Measurements from ENCODE around the gene CR2. TPM values are rescaled to one million over a fixed set of nuclear protein-coding genes. Genes with fewer than 3 reads are reported as not detected.

The CR2 gene
- polyA plus RNA-seq, 1 donor from 2014 or later, result not detected

DNA sequence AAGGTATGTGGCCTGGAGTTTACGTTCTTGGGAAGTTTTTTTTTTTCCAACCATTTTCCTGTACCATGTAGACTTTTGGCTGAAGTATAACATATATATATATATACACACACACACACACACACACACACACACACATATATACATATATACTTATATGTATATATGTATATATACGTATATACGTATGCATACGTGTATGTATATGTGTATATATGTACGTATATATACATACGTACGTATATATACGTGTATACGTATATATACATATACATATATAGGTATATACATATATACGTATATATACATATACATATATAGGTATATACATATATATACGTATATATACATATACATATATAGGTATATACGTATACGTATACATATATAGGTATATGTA is 60.8 kb downstream of the CR2 start:
- Histone ChIP-seq H3F3A (ENCODE audit: insufficient read depth, low read length, poor library complexity, severe bottlenecking) (no peaks in the 10 kb centered on the region), H3K9me3 (ENCODE audit: low read length) (no peaks in the 10 kb centered on the region), H3K36me3 (ENCODE audit: insufficient read depth, low read length) (no peaks in the 10 kb centered on the region), H3K79me2 (replicated peaks; ENCODE audit: insufficient read depth, low read length) (no peaks in the 10 kb centered on the region), H3K27ac (ENCODE audit: low read length) (no peak overlapping the region), H3K9ac (ENCODE audit: low read length) (no peak overlapping the region), H3K4me3 (ENCODE audit: low read length) (no peak overlapping the region), H2AFZ (ENCODE audit: low read depth, low read length) (no peak overlapping the region), H3K27me3 (ENCODE audit: insufficient read depth, low read depth, low read length) (no peaks in the 10 kb centered on the region), H3K9me2 (ENCODE audit: insufficient read depth, low read length) (no peaks in the 10 kb centered on the region), H3K4me2 (ENCODE audit: low read length) (no peak overlapping the region), H4K20me1 (ENCODE audit: insufficient read depth) (no peaks in the 10 kb centered on the region)
- TF ChIP-seq, protein P1, sequence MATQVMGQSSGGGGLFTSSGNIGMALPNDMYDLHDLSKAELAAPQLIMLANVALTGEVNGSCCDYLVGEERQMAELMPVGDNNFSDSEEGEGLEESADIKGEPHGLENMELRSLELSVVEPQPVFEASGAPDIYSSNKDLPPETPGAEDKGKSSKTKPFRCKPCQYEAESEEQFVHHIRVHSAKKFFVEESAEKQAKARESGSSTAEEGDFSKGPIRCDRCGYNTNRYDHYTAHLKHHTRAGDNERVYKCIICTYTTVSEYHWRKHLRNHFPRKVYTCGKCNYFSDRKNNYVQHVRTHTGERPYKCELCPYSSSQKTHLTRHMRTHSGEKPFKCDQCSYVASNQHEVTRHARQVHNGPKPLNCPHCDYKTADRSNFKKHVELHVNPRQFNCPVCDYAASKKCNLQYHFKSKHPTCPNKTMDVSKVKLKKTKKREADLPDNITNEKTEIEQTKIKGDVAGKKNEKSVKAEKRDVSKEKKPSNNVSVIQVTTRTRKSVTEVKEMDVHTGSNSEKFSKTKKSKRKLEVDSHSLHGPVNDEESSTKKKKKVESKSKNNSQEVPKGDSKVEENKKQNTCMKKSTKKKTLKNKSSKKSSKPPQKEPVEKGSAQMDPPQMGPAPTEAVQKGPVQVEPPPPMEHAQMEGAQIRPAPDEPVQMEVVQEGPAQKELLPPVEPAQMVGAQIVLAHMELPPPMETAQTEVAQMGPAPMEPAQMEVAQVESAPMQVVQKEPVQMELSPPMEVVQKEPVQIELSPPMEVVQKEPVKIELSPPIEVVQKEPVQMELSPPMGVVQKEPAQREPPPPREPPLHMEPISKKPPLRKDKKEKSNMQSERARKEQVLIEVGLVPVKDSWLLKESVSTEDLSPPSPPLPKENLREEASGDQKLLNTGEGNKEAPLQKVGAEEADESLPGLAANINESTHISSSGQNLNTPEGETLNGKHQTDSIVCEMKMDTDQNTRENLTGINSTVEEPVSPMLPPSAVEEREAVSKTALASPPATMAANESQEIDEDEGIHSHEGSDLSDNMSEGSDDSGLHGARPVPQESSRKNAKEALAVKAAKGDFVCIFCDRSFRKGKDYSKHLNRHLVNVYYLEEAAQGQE (IDR thresholded peaks at IDR 0.05; ENCODE audit: borderline replicate concordance), result no peak
- no peak for TF ChIP-seq MXI1 (conservative IDR thresholded peaks at IDR 0.05; ENCODE audit: poor library complexity, severe bottlenecking)
- TF ChIP-seq SMC3 (conservative IDR thresholded peaks at IDR 0.05; ENCODE audit: poor library complexity), result no peak
- no peak for TF ChIP-seq RAD21 (conservative IDR thresholded peaks at IDR 0.05)
- no peak for TF ChIP-seq POLR2AphosphoS5 (IDR thresholded peaks at IDR 0.05)
- TF ChIP-seq CTCF (IDR thresholded peaks at IDR 0.05; ENCODE audit: poor library complexity, severe bottlenecking), result no peak
- TF ChIP-seq EZH2 (IDR thresholded peaks at IDR 0.05; ENCODE audit: borderline replicate concordance, insufficient read depth, low read length, poor library complexity, severe bottlenecking), result no peak
- no peak for TF ChIP-seq EP300 (conservative IDR thresholded peaks at IDR 0.05; ENCODE audit: poor library complexity, severe bottlenecking)
- no peak for TF ChIP-seq TAF1 (IDR thresholded peaks at IDR 0.05; ENCODE audit: low read depth)

DNA sequence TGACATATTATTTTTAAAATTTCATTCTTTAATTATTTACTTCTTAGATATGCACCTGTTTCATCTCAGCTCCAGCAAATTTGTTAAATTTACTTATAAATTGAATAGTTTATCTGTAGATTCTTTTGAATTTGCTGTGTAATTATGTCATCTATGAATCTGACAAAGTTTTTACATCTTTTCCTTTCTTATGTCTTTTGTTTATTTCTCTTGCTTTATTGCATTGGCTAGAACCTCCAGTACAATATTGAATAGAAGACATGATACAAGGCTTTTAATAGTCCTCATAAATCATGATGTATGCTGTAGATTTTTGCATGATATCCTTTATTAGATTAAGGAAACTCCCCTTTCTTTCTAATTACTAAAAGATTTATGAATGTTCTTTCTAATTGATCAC is 62.6 kb downstream of the CR2 start:
- Histone ChIP-seq H3K4me2 (ENCODE audit: low read length) (no peak overlapping the region), H3K27me3 (ENCODE audit: insufficient read depth, low read depth, low read length) (no peaks in the 10 kb centered on the region), H2AFZ (ENCODE audit: low read depth, low read length) (no peak overlapping the region), H4K20me1 (ENCODE audit: insufficient read depth) (no peaks in the 10 kb centered on the region), H3K9ac (ENCODE audit: low read length) (no peak overlapping the region), H3F3A (ENCODE audit: insufficient read depth, low read length, poor library complexity, severe bottlenecking) (no peaks in the 10 kb centered on the region), H3K9me2 (ENCODE audit: insufficient read depth, low read length) (no peaks in the 10 kb centered on the region), H3K79me2 (replicated peaks; ENCODE audit: insufficient read depth, low read length) (no peaks in the 10 kb centered on the region), H3K36me3 (ENCODE audit: insufficient read depth, low read length) (no peaks in the 10 kb centered on the region), H3K4me3 (ENCODE audit: low read length) (no peak overlapping the region), H3K27ac (ENCODE audit: low read length) (no peak overlapping the region), H3K9me3 (ENCODE audit: low read length) (no peaks in the 10 kb centered on the region)
- TF ChIP-seq SMC3 (conservative IDR thresholded peaks at IDR 0.05; ENCODE audit: poor library complexity) (no peak), MXI1 (conservative IDR thresholded peaks at IDR 0.05; ENCODE audit: poor library complexity, severe bottlenecking) (no peak), POLR2AphosphoS5 (IDR thresholded peaks at IDR 0.05) (no peak), RAD21 (conservative IDR thresholded peaks at IDR 0.05) (no peak), EZH2 (IDR thresholded peaks at IDR 0.05; ENCODE audit: borderline replicate concordance, insufficient read depth, low read length, poor library complexity, severe bottlenecking) (no peak), CTCF (IDR thresholded peaks at IDR 0.05; ENCODE audit: poor library complexity, severe bottlenecking) (no peak), TAF1 (IDR thresholded peaks at IDR 0.05; ENCODE audit: low read depth) (no peak), EP300 (conservative IDR thresholded peaks at IDR 0.05; ENCODE audit: poor library complexity, severe bottlenecking) (no peak)
- TF ChIP-seq, protein P1 (IDR thresholded peaks at IDR 0.05; ENCODE audit: borderline replicate concordance), result no peak

Measured in neural cell (in vitro differentiated cells).